ENCODE measurements around the gene DNM3. TPM values are rescaled to one million over a fixed set of nuclear protein-coding genes. Genes with fewer than 3 reads are reported as not detected.

The DNM3 gene
- total RNA-seq, 1 experiment from 2014 or later, result 0.11 TPM

GRCh38 chr1:172148707-172149106 lies 307.4 kb downstream of the DNM3 start:
- no peak overlapping the region for H3K27ac Mint-ChIP-seq (ENCODE audit: unreplicated experiment)
- H3K36me3 Mint-ChIP-seq (ENCODE audit: insufficient read depth, unreplicated experiment), result no peaks in the 10 kb centered on the region
- intact Hi-C loops (cut with micrococcal nuclease; ENCODE audit: unreplicated experiment), result no loop called here
- Histone ChIP-seq H3K36me3 (ENCODE audit: control insufficient read depth, insufficient read depth, low read length) (no peaks in the 10 kb centered on the region), H3K27me3 (replicated peaks; ENCODE audit: control insufficient read depth, insufficient read depth, low read length) (no peaks in the 10 kb centered on the region), H3K9me3 (no peaks in the 10 kb centered on the region), H3K4me3 (ENCODE audit: low read depth, low read length) (no peak overlapping the region), H3K4me1 (peaks cover 16% of the 10 kb centered on the region)
- CTCF ChIA-PET, result no interaction called here
- no TSS peak for BruUV-seq (replicated peaks)
- POLR2A ChIA-PET, result no interaction called here
- H3K4me3 Mint-ChIP-seq (ENCODE audit: unreplicated experiment), result no peak overlapping the region
- H3K9me3 Mint-ChIP-seq (ENCODE audit: unreplicated experiment), result no peaks in the 10 kb centered on the region
- no peaks in the 10 kb centered on the region for H3K27me3 Mint-ChIP-seq (ENCODE audit: insufficient read depth, unreplicated experiment)
- DNase-seq, result no peak
- no peak for TF ChIP-seq CTCF (IDR thresholded peaks at IDR 0.05; ENCODE audit: insufficient read depth in 1 of 2, low read depth in 1 of 2, low read length in 1 of 2, severe bottlenecking in 1 of 2, unreplicated experiment in 1 of 2)
- H3K4me1 Mint-ChIP-seq (ENCODE audit: low read depth, unreplicated experiment), result no peaks in the 10 kb centered on the region

GRCh38 chr1:172149346-172149745 lies 308.0 kb downstream of the DNM3 start:
- H3K9me3 Mint-ChIP-seq (ENCODE audit: unreplicated experiment), result no peaks in the 10 kb centered on the region
- Histone ChIP-seq H3K4me1 (peaks cover 16% of the 10 kb centered on the region), H3K4me3 (ENCODE audit: low read depth, low read length) (no peak overlapping the region), H3K27me3 (replicated peaks; ENCODE audit: control insufficient read depth, insufficient read depth, low read length) (no peaks in the 10 kb centered on the region), H3K36me3 (ENCODE audit: control insufficient read depth, insufficient read depth, low read length) (no peaks in the 10 kb centered on the region), H3K9me3 (no peaks in the 10 kb centered on the region)
- H3K27me3 Mint-ChIP-seq (ENCODE audit: insufficient read depth, unreplicated experiment), result no peaks in the 10 kb centered on the region
- H3K4me1 Mint-ChIP-seq (ENCODE audit: low read depth, unreplicated experiment), result no peaks in the 10 kb centered on the region
- CTCF ChIA-PET, result no interaction called here
- POLR2A ChIA-PET, result no interaction called here
- H3K36me3 Mint-ChIP-seq (ENCODE audit: insufficient read depth, unreplicated experiment), result no peaks in the 10 kb centered on the region
- DNase-seq, result no peak
- TF ChIP-seq CTCF (IDR thresholded peaks at IDR 0.05; ENCODE audit: insufficient read depth in 1 of 2, low read depth in 1 of 2, low read length in 1 of 2, severe bottlenecking in 1 of 2, unreplicated experiment in 1 of 2), result no peak
- no TSS peak for BruUV-seq (replicated peaks)
- intact Hi-C loops (cut with micrococcal nuclease; ENCODE audit: unreplicated experiment), result no loop called here
- no peak overlapping the region for H3K27ac Mint-ChIP-seq (ENCODE audit: unreplicated experiment)
- no peak overlapping the region for H3K4me3 Mint-ChIP-seq (ENCODE audit: unreplicated experiment)

- DNase-seq, result no peak
- Mint-ChIP-seq H3K4me1 (ENCODE audit: low read depth, unreplicated experiment) (no peaks in the 10 kb centered on the region), H3K27me3 (ENCODE audit: insufficient read depth, unreplicated experiment) (no peaks in the 10 kb centered on the region), H3K4me3 (ENCODE audit: unreplicated experiment) (no peak overlapping the region), H3K27ac (ENCODE audit: unreplicated experiment) (no peak overlapping the region), H3K36me3 (ENCODE audit: insufficient read depth, unreplicated experiment) (no peaks in the 10 kb centered on the region), H3K9me3 (ENCODE audit: unreplicated experiment) (no peaks in the 10 kb centered on the region)
- Histone ChIP-seq H3K4me1 (no peaks in the 10 kb centered on the region), H3K4me3 (ENCODE audit: low read depth, low read length) (no peak overlapping the region), H3K9me3 (no peaks in the 10 kb centered on the region), H3K36me3 (ENCODE audit: control insufficient read depth, insufficient read depth, low read length) (no peaks in the 10 kb centered on the region), H3K27me3 (replicated peaks; ENCODE audit: control insufficient read depth, insufficient read depth, low read length) (no peaks in the 10 kb centered on the region)
- no peak for TF ChIP-seq CTCF (IDR thresholded peaks at IDR 0.05; ENCODE audit: insufficient read depth in 1 of 2, low read depth in 1 of 2, low read length in 1 of 2, severe bottlenecking in 1 of 2, unreplicated experiment in 1 of 2)
- POLR2A ChIA-PET, result no interaction called here
- BruUV-seq (replicated peaks), result no TSS peak
- CTCF ChIA-PET, result no interaction called here
- intact Hi-C loops (cut with micrococcal nuclease; ENCODE audit: unreplicated experiment), result no loop called here
Measured at GRCh38 chr1:172154551-172154950, 313.3 kb downstream of the DNM3 start.

Measured in Caco-2 (cell line).